ENCODE data around the gene CTNNB1.

DNA sequence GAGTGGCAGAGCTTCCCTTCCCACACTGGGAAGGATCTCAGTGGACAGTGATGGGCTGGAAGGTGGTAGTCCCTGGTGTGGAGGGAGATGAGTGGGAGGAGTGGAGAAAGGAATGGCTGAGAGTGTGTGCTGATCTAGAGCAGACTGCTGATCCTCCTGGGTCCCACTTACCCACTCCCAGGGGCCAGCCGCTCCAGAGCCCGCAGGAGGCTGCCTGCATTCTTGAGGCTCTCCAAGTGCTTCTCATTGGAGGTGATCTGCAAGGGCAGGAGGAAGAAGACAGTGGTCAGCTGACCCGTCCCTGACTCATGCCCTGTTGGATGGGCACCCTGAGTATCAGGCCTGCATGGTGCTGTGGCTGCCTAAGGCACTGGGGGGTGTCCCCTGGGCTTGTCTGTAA, 50.0 kb downstream of the CTNNB1 start:
- TF ChIP-seq, protein P1, sequence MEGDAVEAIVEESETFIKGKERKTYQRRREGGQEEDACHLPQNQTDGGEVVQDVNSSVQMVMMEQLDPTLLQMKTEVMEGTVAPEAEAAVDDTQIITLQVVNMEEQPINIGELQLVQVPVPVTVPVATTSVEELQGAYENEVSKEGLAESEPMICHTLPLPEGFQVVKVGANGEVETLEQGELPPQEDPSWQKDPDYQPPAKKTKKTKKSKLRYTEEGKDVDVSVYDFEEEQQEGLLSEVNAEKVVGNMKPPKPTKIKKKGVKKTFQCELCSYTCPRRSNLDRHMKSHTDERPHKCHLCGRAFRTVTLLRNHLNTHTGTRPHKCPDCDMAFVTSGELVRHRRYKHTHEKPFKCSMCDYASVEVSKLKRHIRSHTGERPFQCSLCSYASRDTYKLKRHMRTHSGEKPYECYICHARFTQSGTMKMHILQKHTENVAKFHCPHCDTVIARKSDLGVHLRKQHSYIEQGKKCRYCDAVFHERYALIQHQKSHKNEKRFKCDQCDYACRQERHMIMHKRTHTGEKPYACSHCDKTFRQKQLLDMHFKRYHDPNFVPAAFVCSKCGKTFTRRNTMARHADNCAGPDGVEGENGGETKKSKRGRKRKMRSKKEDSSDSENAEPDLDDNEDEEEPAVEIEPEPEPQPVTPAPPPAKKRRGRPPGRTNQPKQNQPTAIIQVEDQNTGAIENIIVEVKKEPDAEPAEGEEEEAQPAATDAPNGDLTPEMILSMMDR (conservative IDR thresholded peaks at IDR 0.05; ENCODE audit: low read depth, low read length): no peak
- no peak for TF ChIP-seq EZH2 (IDR thresholded peaks at IDR 0.05; ENCODE audit: low read length, unreplicated experiment)
